ENCODE data around the gene PCBD1.

PCBD1 gene

DNA sequence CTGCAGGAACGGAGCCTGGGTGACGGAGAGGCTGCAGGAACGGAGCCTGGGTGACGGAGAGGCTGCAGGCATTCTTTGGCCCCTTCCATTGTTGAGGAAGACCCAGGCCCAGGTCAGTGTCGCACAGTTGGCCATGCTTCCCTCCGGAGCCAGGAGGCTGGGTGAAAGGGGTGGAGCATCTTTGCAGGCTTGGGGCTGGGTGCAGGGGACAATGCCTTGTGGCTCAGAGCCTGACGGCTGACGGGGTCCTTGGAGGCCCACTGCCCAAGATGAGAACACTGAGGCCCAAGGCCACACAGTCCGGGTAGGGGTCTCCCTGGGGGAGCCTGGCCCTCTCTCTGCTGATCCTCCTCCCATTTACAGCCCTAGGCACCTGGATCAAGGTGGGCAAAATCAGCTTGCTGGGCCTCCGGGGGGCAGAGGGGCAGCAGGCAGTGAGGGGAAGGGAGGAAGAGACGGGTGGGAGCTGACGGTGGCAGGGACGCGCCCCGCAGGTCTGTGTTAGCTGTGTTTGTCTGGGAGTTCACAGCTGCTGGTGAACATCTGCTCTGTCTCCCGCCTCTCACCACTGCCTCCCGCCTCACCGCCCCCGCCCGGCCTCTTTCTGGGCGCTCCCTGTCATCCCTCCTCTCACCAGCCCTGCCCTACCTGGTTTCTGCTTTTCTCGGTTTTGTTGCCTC is 30.6 kb upstream of the PCBD1 start:
- H3K4me3 ChIP-seq (ENCODE audit: low read depth, low read length) = no peak overlapping the region
- no peak for DNase-seq (ENCODE audit: low read depth)

DNA sequence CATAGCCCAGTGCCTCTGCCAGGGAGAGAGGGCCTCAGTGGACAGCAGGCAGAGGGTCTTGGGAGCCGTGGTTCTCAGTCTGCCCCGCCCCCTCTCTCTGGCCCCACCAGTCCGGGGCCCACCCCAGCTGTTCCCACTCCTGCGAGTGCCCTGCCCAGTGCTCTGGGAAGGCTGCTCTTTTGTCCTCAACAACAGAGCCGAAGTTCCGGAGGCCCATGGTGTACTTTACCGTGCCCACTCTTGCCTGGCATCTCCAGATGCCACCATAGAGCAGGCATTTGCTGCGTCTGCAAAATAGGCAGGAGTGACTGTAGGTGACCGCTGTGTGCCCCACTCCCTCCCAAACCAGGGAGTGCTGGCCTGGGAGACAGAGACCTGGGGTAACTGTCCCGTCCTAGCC is 29.3 kb upstream of the PCBD1 start:
- no peak for DNase-seq (ENCODE audit: low read depth)
- H3K4me3 ChIP-seq (ENCODE audit: low read depth, low read length) = no peak overlapping the region

DNA sequence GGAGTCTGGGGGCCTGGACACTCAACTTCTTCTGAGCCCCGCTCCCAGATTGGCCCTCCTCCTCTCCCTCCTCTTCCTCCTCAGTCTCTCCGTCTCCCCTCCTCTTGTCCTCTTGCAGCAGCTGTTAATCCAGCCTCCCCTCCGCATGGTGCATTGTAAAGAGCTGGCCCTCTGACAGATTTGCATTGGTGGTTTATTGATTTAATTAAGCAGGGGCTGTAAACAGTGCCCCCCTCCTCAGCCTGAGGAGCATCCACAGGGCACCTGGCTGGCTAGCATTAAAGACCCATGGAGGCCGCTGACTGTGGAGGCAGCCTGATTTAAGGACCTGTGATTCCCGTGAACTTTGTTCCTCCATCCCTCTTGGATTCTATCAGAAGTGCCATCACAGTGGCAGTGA is 28.9 kb upstream of the PCBD1 start:
- no peak for DNase-seq (ENCODE audit: low read depth)
- no peak overlapping the region for H3K4me3 ChIP-seq (ENCODE audit: low read depth, low read length)

DNA sequence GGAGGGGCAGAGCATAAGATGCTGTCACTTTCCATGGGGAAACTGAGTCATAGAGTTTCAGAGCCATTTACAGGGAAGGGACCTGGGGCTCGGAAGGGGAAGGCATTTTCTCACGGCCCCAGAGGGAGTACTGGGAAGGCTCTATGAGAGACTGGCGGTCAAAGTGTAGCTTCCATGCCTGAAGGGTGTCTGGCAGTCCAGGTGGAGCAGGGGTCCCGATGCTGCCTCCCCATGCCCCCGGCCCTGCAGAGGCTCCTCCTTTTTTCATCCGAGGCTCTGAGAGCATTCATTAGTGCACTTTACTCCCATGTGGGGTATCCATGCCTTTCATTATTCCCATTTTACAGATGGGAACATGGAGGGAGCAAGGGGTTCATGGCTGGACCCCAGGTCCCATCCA is 27.9 kb upstream of the PCBD1 start:
- DNase-seq (ENCODE audit: low read depth) = no peak
- no peak overlapping the region for H3K4me3 ChIP-seq (ENCODE audit: low read depth, low read length)

DNA sequence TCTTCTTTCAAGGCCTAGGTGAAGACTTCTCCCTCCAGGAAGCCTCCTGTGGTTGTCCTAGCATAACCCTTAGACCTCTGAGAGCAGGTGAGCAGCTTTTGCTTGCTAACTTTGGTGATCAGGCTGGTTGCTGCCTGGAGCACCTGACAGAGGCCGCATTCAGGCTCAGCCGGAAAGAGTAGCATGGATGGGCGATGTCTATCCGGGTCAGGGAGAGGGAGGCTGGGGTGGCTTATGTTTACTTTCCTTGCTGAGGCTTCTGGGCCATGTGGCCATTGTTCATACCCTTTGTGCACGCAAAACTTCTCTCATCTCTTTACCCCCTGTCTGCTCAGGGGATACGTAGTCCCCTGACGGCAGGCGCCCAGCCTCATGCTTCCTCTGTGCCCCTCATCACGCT is 27.4 kb upstream of the PCBD1 start:
- H3K4me3 ChIP-seq (ENCODE audit: low read depth, low read length) = no peak overlapping the region
- no peak for DNase-seq (ENCODE audit: low read depth)

DNA sequence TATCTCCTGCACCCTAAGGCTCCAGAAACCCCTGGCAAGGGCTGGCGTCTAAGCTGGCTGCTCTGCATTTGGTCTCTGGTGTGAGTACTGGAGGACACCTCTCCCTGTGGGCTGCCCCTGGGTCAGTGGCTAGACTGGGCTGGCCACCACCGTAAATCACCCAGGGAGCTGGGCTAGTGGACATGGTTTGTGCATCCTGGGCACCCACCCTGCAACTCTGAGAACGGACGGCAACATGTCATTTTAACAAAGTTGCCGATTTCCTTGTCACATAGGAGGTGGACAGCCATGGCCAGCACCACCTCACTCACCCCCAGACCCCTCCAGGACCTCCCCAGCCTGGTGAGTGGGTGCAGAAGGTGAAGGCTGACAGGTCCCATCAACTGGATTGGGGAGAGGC is 26.8 kb upstream of the PCBD1 start:
- H3K4me3 ChIP-seq (ENCODE audit: low read depth, low read length) = no peak overlapping the region
- DNase-seq (ENCODE audit: low read depth) = no peak

DNA sequence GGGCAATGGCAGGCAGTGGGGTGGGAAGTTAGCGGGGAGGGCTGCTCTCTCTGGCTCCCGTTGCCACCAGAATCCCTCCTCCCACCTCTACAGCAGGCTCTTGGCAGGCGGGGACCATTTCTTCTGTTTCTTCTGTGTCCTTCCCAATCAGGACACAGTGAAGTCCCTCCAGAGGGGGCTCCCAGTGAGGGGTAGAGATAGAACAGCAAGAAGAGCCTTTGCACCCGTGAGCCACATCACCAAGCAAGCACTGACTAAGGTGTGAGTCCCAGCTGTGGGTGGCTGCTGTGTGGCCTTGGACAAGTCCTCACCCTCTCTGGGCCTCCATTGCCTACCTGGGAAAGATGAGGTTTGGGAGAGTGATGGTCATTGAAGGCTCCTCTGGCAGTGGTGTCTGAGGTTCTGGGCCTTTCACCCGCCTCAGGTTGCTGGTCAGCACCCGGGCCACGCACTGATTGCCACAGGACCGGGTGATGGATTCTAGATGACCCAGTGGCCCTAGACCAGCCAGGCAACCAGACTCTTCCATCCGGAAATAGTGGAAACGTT is 26.0 kb upstream of the PCBD1 start:
- no peak for DNase-seq (ENCODE audit: low read depth)
- H3K4me3 ChIP-seq (ENCODE audit: low read depth, low read length) = no peak overlapping the region

DNA sequence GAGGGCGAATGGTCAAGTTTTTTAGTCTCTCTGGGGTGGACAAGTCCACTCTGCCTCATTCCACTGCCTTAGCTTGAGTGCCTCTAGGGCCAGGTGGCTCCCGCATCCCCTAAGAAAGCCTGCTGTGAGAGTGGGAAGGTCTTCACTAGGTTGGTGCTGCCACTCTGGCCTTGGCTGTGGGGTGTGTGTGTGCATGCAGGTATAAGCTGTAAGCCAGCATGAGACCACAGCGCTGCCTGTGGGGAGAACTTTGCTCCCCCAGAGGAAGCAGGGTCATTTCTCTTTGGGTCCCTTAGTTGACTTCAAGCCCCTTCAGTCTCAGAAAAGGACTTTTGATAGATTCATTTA is 25.5 kb upstream of the PCBD1 start:
- H3K4me3 ChIP-seq (ENCODE audit: low read depth, low read length) = no peak overlapping the region
- no peak for DNase-seq (ENCODE audit: low read depth)

DNA sequence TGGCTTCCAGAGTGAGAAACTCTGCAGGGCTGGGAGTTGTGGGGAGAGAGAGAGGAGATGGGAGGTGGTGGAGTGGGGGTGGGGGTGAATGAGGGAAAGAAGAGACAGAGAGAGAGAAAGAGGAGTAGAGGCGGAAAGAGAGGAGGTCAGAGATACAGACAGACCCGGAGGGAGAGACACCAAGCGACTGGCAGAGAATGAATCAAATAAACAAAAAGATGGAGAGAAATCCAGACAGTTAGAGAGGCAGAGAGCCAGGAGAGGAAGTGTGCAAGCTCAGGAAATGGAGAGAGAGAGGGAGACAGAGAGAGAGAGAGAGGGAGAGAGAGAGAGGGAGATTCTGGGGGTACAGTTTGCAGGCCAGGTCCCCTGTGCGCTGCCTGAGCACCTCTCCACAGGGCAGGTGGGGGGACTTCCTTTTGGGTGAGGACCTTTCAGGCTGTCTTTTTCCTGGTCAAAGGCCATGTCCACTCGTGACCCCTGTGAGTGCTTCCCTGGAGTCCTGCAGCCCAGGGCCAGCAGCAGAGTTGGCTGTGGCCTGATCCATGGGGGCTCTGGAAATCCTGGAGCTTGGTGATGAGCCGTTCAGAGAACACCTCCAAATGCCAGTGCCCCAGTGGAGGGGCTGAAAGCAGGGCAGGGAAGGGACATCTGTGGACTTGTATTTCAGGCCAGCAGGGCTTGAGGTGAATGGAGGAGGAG is 25.0 kb upstream of the PCBD1 start:
- DNase-seq (ENCODE audit: low read depth) = no peak
- H3K4me3 ChIP-seq (ENCODE audit: low read depth, low read length) = no peak overlapping the region

DNA sequence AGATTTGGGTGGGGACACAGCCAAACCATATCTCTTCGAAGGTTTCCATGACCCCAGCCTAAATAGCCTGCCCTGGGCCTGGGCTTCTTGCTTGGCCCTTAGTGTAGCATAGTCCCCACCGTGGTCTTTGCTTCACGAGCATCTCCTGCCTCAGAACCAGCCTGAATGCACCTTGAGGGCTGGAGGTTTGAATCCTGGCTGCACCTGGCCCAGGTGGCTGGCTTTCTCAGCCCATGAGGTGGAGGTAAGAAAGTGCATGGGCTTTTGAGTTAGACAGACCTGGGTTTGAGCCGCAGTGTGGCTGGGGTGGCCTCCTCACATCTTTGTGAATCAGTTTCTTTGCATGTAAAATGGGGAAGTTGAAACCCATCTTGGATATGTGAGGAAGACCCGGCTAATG is 24.2 kb upstream of the PCBD1 start:
- DNase-seq (ENCODE audit: low read depth) = no peak
- no peak overlapping the region for H3K4me3 ChIP-seq (ENCODE audit: low read depth, low read length)

DNA sequence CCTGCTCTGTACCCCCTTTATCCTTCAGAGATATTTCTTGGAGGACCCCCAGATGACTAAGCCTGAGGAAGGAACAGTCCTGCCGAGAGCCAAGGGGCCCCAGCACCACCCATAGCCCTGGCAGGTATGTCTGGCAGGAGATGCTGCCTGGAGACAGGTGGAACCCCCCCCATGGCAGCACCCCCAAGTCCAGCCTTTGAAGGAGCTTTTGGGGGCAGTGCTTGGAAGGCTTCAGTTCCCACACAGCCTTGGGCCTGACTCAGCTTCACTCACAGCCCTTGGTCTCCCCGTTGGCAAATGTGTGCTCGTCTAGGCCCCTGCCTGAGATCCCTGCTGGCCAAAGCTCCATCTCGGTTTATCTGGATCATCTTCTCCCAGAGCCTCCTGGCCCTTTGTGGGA is 23.0 kb upstream of the PCBD1 start:
- no peak overlapping the region for H3K4me3 ChIP-seq (ENCODE audit: low read depth, low read length)
- no peak for DNase-seq (ENCODE audit: low read depth)

DNA sequence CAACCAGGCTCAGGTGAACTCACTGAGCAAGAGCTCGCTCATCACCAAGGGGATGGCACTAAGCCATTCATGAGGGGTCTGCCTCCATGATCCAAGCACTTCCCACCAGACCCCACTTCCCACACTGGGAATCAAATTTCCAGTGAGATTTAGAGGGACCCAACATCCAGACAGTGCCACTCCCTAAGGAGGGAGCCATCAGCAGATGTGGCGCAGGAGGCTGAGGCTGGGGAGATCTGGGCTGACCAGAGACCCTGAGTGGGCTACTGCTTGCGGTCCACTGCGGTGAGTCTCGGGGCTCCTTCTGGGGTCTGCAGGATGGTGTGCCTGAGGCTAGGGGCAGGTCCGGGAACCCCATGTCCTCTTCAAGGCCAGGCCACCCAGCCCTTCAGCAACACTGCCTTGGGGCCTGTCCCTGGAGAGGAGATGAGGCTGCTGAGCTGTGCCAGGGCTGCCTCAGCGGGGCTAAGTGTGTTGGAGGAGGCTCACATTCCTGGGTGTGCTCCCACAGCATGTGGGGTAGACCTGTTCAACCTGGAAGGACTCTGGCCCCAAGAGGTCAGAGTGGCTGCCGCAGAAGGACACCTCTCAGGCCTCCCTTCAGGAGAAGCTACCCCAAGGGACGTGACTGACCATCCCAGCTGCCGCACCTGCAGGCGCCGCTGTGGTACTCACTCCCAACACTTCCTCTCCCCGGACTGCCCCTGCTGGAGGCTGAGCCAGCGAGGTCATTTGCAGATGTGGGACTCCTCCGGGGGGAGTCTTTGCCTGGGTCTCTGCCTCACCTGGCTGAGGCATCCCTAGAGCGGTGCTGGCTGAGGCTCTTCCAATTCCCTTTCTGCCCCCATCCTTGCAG is 22.3 kb upstream of the PCBD1 start:
- DNase-seq (ENCODE audit: low read depth) = no peak
- H3K4me3 ChIP-seq (ENCODE audit: low read depth, low read length) = no peak overlapping the region

DNA sequence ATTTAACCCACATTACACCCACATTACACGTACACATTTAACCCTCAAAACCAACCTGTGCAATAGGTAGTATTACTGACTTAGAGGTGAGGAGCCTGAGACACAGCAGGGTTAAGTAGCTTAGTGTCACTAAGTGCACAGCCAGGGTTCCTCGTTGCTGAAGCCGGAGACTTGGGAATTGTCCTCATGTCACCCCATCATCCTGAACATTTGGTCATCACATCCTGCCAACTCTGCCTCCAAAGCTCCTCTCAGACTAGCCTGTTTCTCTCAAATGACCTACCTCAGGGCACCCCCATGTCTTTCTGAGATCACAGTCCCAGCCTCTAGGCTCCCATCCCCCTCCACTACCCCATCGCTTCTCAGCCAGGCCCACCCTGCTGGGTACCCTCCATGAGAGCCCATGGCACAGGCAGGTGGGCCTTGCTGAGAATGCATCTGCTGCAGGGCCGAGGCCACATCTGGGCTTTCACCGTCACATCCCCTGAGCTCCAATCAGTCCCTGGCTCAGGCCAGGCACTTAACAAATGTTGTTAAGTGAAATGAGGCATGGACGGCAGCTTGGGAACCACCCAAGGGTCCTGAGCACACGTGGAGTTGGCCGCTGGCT is 21.1 kb upstream of the PCBD1 start:
- DNase-seq (ENCODE audit: low read depth) = no peak

DNA sequence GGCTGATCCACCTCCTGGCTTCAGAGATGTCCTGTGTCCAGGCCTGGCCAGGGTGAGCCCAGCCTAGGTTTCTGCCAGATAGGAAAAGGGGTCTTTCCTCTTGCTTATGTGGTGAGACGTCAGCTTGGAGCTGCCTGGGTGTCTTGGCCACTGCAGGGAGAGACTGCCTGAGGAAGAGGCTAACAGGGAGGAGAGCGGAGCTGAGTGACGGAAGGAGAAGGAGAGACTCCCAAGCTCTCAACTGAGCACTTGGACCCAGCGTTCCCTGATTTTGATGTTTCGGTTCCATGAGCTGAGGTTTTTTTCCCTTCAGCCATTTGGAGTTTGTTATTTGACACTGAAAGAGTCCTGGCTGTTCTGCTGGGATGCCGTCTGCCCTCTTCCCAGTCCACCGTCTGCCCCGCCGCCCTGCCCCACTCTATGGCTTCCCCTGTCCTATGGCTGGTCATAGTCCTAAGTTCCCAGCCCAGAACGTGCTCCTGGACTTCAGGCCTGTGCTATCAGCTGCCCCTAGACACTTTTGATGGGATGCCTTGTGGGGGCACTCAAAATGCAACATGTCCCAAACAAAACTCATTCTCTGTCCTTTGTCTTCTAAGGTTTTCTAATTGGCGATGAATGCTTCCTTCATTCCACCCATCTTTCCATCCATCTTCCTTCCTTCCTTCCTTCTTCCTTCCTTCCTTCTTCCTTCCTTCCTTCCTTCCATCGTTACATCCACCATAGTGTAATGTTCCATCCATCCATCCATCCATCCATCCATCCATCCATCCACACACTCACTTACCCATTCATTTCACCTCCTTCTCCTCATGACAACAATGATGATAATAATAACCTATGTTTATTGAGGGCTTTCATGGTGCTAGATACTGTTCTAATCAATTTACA is 20.3 kb upstream of the PCBD1 start:
- no peak overlapping the region for H3K4me3 ChIP-seq (ENCODE audit: low read depth, low read length)
- no peak for DNase-seq (ENCODE audit: low read depth)

More for the DNA sequence above, 21.1 kb upstream of the PCBD1 start:
- H3K4me3 ChIP-seq (ENCODE audit: low read depth, low read length) = no peak overlapping the region

DNA sequence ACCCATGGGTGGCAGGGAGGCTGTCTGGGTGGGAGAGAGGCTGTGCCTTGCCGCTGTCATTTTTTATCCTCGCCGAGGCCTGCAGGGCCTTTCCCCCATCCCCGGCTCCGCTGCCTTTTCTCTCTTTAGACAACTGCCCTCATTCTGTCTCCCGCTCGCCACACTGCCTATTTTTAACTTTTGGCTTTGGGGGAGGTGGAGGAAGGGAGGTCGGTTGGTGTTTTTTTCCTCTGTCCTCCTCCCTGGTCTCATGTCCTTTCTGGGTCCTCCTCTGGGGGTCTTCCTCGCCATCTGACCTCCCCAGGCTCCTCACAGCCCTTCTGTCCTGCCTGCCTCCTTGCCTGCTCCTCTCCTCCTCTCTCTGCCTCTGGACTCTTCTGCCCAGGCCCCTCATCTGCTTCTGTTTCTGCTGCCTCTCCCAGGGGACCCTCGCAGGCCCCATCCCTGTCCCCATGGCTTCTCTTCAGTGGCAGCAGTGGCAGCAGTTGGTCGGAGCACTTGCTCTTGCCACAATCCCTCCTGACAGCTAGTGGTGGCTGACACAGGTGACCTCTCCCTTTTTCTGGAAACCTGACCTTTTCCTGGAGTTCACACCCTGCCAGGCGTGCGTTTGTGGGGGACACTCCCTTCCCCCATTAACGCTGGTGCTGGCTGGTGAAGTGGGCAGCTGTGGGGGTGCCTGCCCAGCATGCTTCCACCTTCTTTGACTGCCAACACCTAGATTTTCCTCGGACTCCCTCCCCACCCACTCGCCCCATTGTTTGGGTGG is 19.5 kb upstream of the PCBD1 start:
- no peak for DNase-seq (ENCODE audit: low read depth)
- H3K4me3 ChIP-seq (ENCODE audit: low read depth, low read length) = no peak overlapping the region

DNA sequence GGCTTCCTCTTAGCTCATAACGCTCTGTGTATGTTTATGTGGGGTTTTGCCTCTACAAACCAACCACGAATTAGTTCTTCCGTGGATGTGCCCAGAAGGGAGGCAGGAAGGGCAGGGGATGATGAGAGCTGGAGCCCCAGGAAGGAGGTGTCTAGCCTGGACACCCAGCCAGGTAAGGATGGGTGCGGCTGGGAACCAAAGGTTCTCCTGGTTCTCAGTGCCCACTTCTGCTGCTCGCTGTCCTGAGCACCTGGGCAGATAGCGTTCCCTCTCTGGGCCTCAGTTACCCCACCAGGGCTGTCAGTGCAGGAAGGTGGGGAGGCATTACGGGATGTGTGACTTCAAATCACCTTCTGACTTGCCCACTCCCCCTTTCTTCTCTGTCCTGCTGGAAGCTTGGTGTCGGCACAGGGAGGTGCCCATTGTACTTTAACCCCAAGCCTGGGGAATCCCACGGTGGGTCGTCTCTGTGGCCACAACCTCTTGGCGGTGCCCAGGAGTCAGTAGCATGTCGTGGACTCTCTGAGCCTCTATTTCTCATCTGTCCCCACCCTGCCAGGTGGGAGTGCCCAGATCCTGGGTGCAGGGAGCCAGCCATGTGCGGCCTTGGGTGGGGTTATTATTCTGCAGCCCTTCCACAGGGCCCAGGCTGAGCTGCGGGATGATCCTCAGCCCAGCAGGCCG is 18.7 kb upstream of the PCBD1 start:
- no peak for DNase-seq (ENCODE audit: low read depth)
- no peak overlapping the region for H3K4me3 ChIP-seq (ENCODE audit: low read depth, low read length)

DNA sequence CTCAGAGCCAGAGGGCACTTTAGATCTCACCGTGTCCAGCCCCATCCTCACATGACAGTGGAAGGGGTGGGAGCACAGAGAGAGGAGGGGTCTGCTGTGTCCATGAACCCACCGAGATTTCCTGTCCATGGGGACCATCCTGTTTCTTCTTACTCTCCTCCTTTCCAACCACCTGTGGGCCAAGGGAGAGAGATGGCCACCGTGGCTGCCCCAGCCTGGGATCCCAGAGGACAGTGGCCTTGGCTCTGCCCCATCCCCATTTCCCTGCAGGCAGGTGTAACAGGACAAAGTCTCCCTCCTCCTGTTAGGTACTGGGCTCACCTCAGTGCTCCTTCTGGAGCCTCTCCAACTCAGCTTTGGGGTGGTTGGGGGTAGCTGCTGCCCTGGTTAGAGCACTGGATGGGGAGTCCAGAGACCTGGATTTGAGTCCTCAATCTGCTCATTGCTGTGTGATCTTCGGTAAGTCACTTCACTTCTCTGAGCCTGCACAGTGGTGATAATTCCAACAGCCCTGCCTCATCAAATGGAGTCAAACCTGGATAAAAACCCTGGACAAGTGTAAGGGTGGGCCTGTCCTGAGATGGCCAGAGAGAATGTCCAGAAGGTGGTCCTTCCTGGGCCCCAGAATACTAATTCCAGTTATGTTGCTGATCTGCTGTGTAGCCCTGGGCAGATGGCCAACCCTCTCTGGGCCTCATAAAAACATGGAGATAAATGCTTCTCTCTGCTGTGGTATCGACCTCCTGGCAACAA is 17.8 kb upstream of the PCBD1 start:
- H3K4me3 ChIP-seq (ENCODE audit: low read depth, low read length) = no peak overlapping the region
- no peak for DNase-seq (ENCODE audit: low read depth)

Data from skeletal muscle cell (primary cell).